HepG2 (cell line): ENCODE results near the gene ATIC. TPM values are rescaled to one million over a fixed set of nuclear protein-coding genes. Genes with fewer than 3 reads are reported as not detected.

Experiments used
- ATAC-seq: fragments of 200-7000 bp; cut with Tn5 transposase; 3 replicates; pipeline ENCODE4 v1.9.1; 2020; ENCODE audit warnings: mild to moderate bottlenecking, moderate library complexity
- BruUV-seq: library from RNA; stranded (reverse); fragments of 400-500 nt; replicated peaks from 2 replicates; lab custom pipeline; 2021; lab: Mats Ljungman, UMichigan
- CTCF ChIA-PET: fragments of 300-600 bp; formaldehyde crosslinking; extraction: SDS; loops from one replicate; lab custom pipeline; 2021; ENCODE audit warnings: low total read pairs, inconsistent platforms, low intra/inter-chr PET ratio; lab: Yijun Ruan, JAX
- POLR2A ChIA-PET: fragments of 350-600 bp; sonication (Branson Sonifier 250); formaldehyde crosslinking; loops from one replicate; lab custom pipeline; 2020; ENCODE audit warnings: antibody characterized with exemption, inconsistent platforms; lab: Yijun Ruan, JAX
- DNase-seq: peaks from one replicate; pipeline ENCODE4 v3.0.0-alpha.2; 2015; ENCODE audit warnings: low spot score
- FAIRE-seq: peaks from 3 replicates; lab custom pipeline; 2011; peaks lifted over from hg19 to GRCh38; lab: Jason Lieb, UNC
- H2AFZ ChIP-seq: one replicate; pipeline ENCODE4 v1.6.1; 2011; ENCODE audit warnings: low read length, inconsistent platforms
- H3K27ac ChIP-seq: fragments of 300-600 bp; 3 replicates; pipeline ENCODE4 v1.8.0; 2011; ENCODE audit warnings: mixed run types, mild to moderate bottlenecking, mixed read lengths, low read length, inconsistent platforms; ENCODE audit not compliant: insufficient read depth; ENCODE audit errors: extremely low read length
- H3K27me3 ChIP-seq, 2 experiments: fragments of 200-600 bp in 1 of 2; 2 replicates in 1 of 2; 3 replicates in 1 of 2; pipeline versions ENCODE4 v1.6.0 to v1.8.0; 2011; ENCODE audit warnings: low read length in 2 of 2, mild to moderate bottlenecking in 2 of 2, moderate library complexity in 2 of 2, inconsistent platforms in 1 of 2; ENCODE audit not compliant: insufficient read depth in 2 of 2, control insufficient read depth in 1 of 2
- H3K36me3 ChIP-seq, 2 experiments: fragments of 200-600 bp in 1 of 2; replicated peaks in 1 of 2; 2 replicates in 1 of 2; 3 replicates in 1 of 2; pipeline versions ENCODE4 v1.5.1 to v1.8.0; 2011; ENCODE audit warnings: low read length in 2 of 2, inconsistent platforms in 1 of 2; ENCODE audit not compliant: insufficient read depth in 2 of 2, control insufficient read depth in 1 of 2
- H3K4me1 ChIP-seq: 2 replicates; pipeline ENCODE4 v1.5.1; 2012; ENCODE audit warnings: low read length, inconsistent platforms; ENCODE audit not compliant: insufficient read depth
- H3K4me2 ChIP-seq: 2 replicates; pipeline ENCODE4 v1.6.0; 2011; ENCODE audit warnings: low read depth, low read length, inconsistent platforms
- H3K4me3 ChIP-seq, 3 experiments: fragments of 200-600 bp in 1 of 3; sonication (generic), shearing (Covaris generic) in 1 of 3; replicated peaks in 1 of 3; 2 replicates each; pipeline ENCODE4 v1.5.1; 2011 to 2016; ENCODE audit warnings: low read length in 3 of 3, inconsistent platforms in 2 of 3, low read depth in 2 of 3, mild to moderate bottlenecking in 2 of 3, control low read depth in 1 of 3, mixed read lengths in 1 of 3; ENCODE audit not compliant: insufficient read depth in 1 of 3
- H3K79me2 ChIP-seq: one replicate; pipeline ENCODE4 v1.6.1; 2011; ENCODE audit warnings: low read length, inconsistent platforms; ENCODE audit not compliant: insufficient read depth
- H3K9ac ChIP-seq: 2 replicates; pipeline ENCODE4 v1.6.0; 2011; ENCODE audit warnings: mild to moderate bottlenecking, low read depth, low read length, inconsistent platforms; ENCODE audit not compliant: insufficient read depth
- H3K9me3 ChIP-seq: 2 replicates; pipeline ENCODE4 v1.5.1; 2012; ENCODE audit warnings: mild to moderate bottlenecking, low read length
- H4K20me1 ChIP-seq: 2 replicates; pipeline ENCODE4 v1.6.0; 2011; ENCODE audit warnings: inconsistent platforms, mild to moderate bottlenecking, low read length, moderate library complexity; ENCODE audit not compliant: insufficient read depth
- CCDC6 ChIP-seq: sonication (generic); formaldehyde crosslinking; IDR thresholded peaks from 2 replicates; pipeline ENCODE4 v1.8.1; 2022; ENCODE audit warnings: mild to moderate bottlenecking, missing genetic modification reagents, moderate library complexity
- ETS1 ChIP-seq: sonication (generic); formaldehyde crosslinking; IDR thresholded peaks from 2 replicates; pipeline ENCODE4 v1.4.0; 2020; ENCODE audit warnings: missing genetic modification reagents
- HNF1A ChIP-seq, 2 experiments: sonication (generic) in 1 of 2; formaldehyde crosslinking in 1 of 2; IDR thresholded peaks; 2 replicates each; pipeline versions ENCODE4 v1.4.0 to v1.6.1; 2016 to 2020; ENCODE audit warnings: borderline replicate concordance in 1 of 2, low read depth in 1 of 2, mild to moderate bottlenecking in 1 of 2, missing genetic modification reagents in 1 of 2
- HNRNPH1 ChIP-seq: fragments of 200-400 bp; formaldehyde crosslinking; optimal IDR thresholded peaks from 2 replicates; pipeline ENCODE3; 2017; ENCODE audit warnings: mild to moderate bottlenecking, low read depth, low read length
- KLF16 ChIP-seq, 2 experiments: sonication (generic) in 1 of 2; formaldehyde crosslinking in 1 of 2; IDR thresholded peaks; 2 replicates each; pipeline versions ENCODE4 v1.6.1 to v1.8.0; 2016 to 2023; ENCODE audit warnings: missing genetic modification reagents in 2 of 2, missing compliant biosample characterization in 1 of 2
- MAFK ChIP-seq, 2 experiments: IDR thresholded peaks in 1 of 2; conservative IDR thresholded peaks in 1 of 2; 2 replicates each; pipeline ENCODE4 v1.6.1; 2011; ENCODE audit warnings: improper control_type of control experiment in 2 of 2, low read length in 2 of 2
- NFYB ChIP-seq: sonication (generic); formaldehyde crosslinking; IDR thresholded peaks from 2 replicates; pipeline ENCODE4 v1.4.0; 2020; ENCODE audit warnings: missing genetic modification reagents
- POLR2AphosphoS5 ChIP-seq: IDR thresholded peaks from 2 replicates; pipeline ENCODE4 v1.6.1; 2012; ENCODE audit warnings: low read depth, low read length
- PPARG ChIP-seq: conservative IDR thresholded peaks from 2 replicates; pipeline ENCODE4 v1.6.1; 2016; ENCODE audit warnings: missing biosample characterization, missing genetic modification reagents
- SATB2 ChIP-seq: sonication (generic); formaldehyde crosslinking; IDR thresholded peaks from 2 replicates; pipeline ENCODE4 v1.5.0; 2020; ENCODE audit warnings: missing genetic modification reagents
- SOX6 ChIP-seq, 2 experiments: fragments of 450-650 bp in 1 of 2; sonication (generic) in 1 of 2; formaldehyde crosslinking in 1 of 2; IDR thresholded peaks; 2 replicates each; pipeline versions ENCODE4 v1.4.0 to v1.6.1; 2017 to 2020; ENCODE audit warnings: antibody characterized with exemption in 1 of 2, mild to moderate bottlenecking in 1 of 2, missing genetic modification reagents in 1 of 2
- SRF ChIP-seq: IDR thresholded peaks from 2 replicates; pipeline ENCODE4 v1.6.1; 2011; ENCODE audit warnings: mild to moderate bottlenecking, low read depth, low read length, moderate library complexity
- ZBTB25 ChIP-seq: IDR thresholded peaks from 2 replicates; pipeline ENCODE4 v1.6.1; 2018; ENCODE audit warnings: missing genetic modification reagents
- ZNF136 ChIP-seq: sonication (generic); formaldehyde crosslinking; IDR thresholded peaks from 2 replicates; pipeline ENCODE4 v1.8.1; 2022; ENCODE audit warnings: low read depth, mild to moderate bottlenecking, moderate library complexity, missing genetic modification reagents
- ZNF143 ChIP-seq: sonication (generic); formaldehyde crosslinking; IDR thresholded peaks from 2 replicates; pipeline ENCODE4 v1.4.0; 2020; ENCODE audit warnings: missing genetic modification reagents
- ZNF24 ChIP-seq: fragments of 450-650 bp; IDR thresholded peaks from 2 replicates; pipeline ENCODE4 v1.6.1; 2017; ENCODE audit warnings: antibody characterized with exemption, mild to moderate bottlenecking
- ZNF383 ChIP-seq: sonication (generic); formaldehyde crosslinking; IDR thresholded peaks from 2 replicates; pipeline ENCODE4 v1.4.0; 2020; ENCODE audit warnings: missing genetic modification reagents, mild to moderate bottlenecking, borderline replicate concordance
- ZNF614 ChIP-seq: IDR thresholded peaks from 2 replicates; pipeline ENCODE4 v1.6.1; 2018; ENCODE audit warnings: missing biosample characterization, missing genetic modification reagents, inconsistent platforms, borderline replicate concordance
- ZSCAN29 ChIP-seq: sonication (generic); formaldehyde crosslinking; conservative IDR thresholded peaks from 2 replicates; pipeline ENCODE4 v1.4.0; 2020; ENCODE audit warnings: mild to moderate bottlenecking, missing genetic modification reagents
- WGBS: methylation state at CpG from one replicate; pipeline ENCODE4 v1.1.6; 2017; ENCODE audit warnings: low lambda C conversion rate; 5-methylcytosine and 5-hydroxymethylcytosine counted together
- in situ Hi-C: cut with HindIII; loops from 2 replicates; pipeline ENCODE4 v1.10.0; 2017; ENCODE audit warnings: low pct_unique_long_range_greater_than_20kb; ENCODE audit not compliant: extremely low pct_ligation_motif_present
- intact Hi-C: fragments of 100-400 bp; cut with micrococcal nuclease; formaldehyde crosslinking; loops from one replicate; pipeline ENCODE4 v1.10.0; 2022; ENCODE audit not compliant: unreplicated experiment
- polyA plus RNA-seq, 8 experiments: library from polyadenylated mRNA; depleted of rRNA in 3 of 8; stranded (reverse) in 7 of 8; unstranded in 1 of 8; fragments of >200 nt; fragmentation: Illumina TruSeq in 4 of 8; extraction: Trizol in 4 of 8; gene quantifications; 2 replicates each; pipeline versions ENCODE4 v1.2.1 to v1.2.3, GENCODE V29; 2011 to 2016; ENCODE audit warnings: low read depth in 4 of 8, missing spikeins in 1 of 8, mixed read lengths in 1 of 8; ENCODE audit not compliant: insufficient read depth in 1 of 8
- total RNA-seq, 5 experiments: library from RNA; depleted of rRNA; stranded (reverse); fragments of >200 nt; fragmentation: Illumina TruSeq; extraction: Trizol; gene quantifications; 2 replicates each; pipeline ENCODE4 v1.2.3, GENCODE V29; 2016; ENCODE audit warnings: low read depth in 1 of 5

ATIC gene
- total and polyA plus RNA-seq, 2 of the 13 experiments (the other 11 are each of a cell fraction or from before 2014, with no cell fraction given): 89.8 to 146 TPM

- H2AFZ ChIP-seq: no peak overlapping the region
- no peak for ATAC-seq
- in situ Hi-C loops: no loop called here
- TF ChIP-seq SRF (no peak), HNRNPH1 (no peak), ZBTB25 (CRISPR knock-in tag) (0 out of 2 replicates have a peak, but pooled peaks have one; percentile 42), HNF1A (IDR thresholded peaks at IDR 0.05; ENCODE audit: low read depth) (peak; percentile 84), HNF1A (CRISPR knock-in tag; IDR thresholded peaks at IDR 0.05; ENCODE audit: borderline replicate concordance) (0 out of 2 replicates have a peak, but pooled peaks have one; percentile 38), NFYB (CRISPR knock-in tag) (no peak), ZNF143 (CRISPR knock-in tag) (peak; percentile 67), SOX6 (IDR thresholded peaks at IDR 0.05) (no peak), SOX6 (CRISPR knock-in tag; IDR thresholded peaks at IDR 0.05) (0 out of 2 replicates have a peak, but pooled peaks have one; percentile 4), ZNF136 (CRISPR knock-in tag) (no peak), ZSCAN29 (0 out of 2 replicates have a peak, but pooled peaks have one; percentile 36), CCDC6 (CRISPR knock-in tag) (no peak), ZNF614 (CRISPR knock-in tag) (no peak), MAFK (conservative IDR thresholded peaks at IDR 0.05 in 1 of 2, IDR thresholded peaks at IDR 0.05 in 1 of 2; ENCODE audit: low read length in 2 of 2) (no peak), ZNF383 (no peak), ZNF24 (peak; percentile 79), SATB2 (CRISPR knock-in tag) (no peak), KLF16 (CRISPR knock-in tag; IDR thresholded peaks at IDR 0.05) (no peak), ETS1 (CRISPR knock-in tag) (no peak), PPARG (CRISPR knock-in tag) (no peak), POLR2AphosphoS5 (0 out of 2 replicates have a peak, but pooled peaks have one; percentile 20)
Observed at GRCh38 chr2:215313255-215313613, 1.4 kb downstream of the ATIC start.

More at GRCh38 chr2:215313255-215313613, 1.4 kb downstream of the ATIC start:
- H3K27me3 ChIP-seq: no peaks in the 10 kb centered on the region; a peak in 1 of 5 replicates
- BruUV-seq: TSS peak; percentile 52
- intact Hi-C loops: loop anchor here (5.0 kb wide), 1 partner anchor 519 kb away; no protein-coding TSS in a partner anchor
- WGBS: 66% methylated on average over 4 of the region's 4 CpGs
- peak overlapping the region in 2 of 3 experiments; percentile 83 to 86; a peak in 3 of 6 replicates for H3K4me3 ChIP-seq
- DNase-seq: peak; percentile 44
- peak overlapping the region; percentile 85 for H3K9ac ChIP-seq
- H3K36me3 ChIP-seq: peaks cover 2 to 10% of the 10 kb centered on the region in 2 experiments; a peak in 3 of 5 replicates
- peak; percentile 63 for FAIRE-seq
- no peaks in the 10 kb centered on the region for H3K9me3 ChIP-seq
- CTCF ChIA-PET: no interaction called here
- peak overlapping the region; percentile 99 for H3K4me2 ChIP-seq
- POLR2A ChIA-PET: interaction anchor here (1.5 kb wide), 1 partner anchor 105 kb away, joined by 5 read pairs; no protein-coding TSS in a partner anchor
- H3K79me2 ChIP-seq: peaks cover 40% of the 10 kb centered on the region
- no peaks in the 10 kb centered on the region; the same call in 1 of the 2 replicates for H4K20me1 ChIP-seq
- H3K4me1 ChIP-seq: peaks cover 53% of the 10 kb centered on the region
- H3K27ac ChIP-seq: peak overlapping the region; percentile 11
